Spleen (tissue), 11 donors: ENCODE measurements around the gene NFATC2. TPM values are rescaled to one million over a fixed set of nuclear protein-coding genes. Genes with fewer than 3 reads are reported as not detected.
"Not testable (repeated sequence)": the region's sequence is repeated elsewhere in the genome, so short reads cannot be mapped to it uniquely, and the experiment has no call there.

Experiments
- DNase-seq: peaks from one replicate; pipeline ENCODE4 v3.0.0-alpha.2; 2020
- H3K27ac ChIP-seq, 8 donors: fragments of 200-600 bp; sonication (generic) in 7 of 8; 1 replicate in 4 of 8; 2 replicates in 4 of 8; pipeline versions ENCODE4 v1.5.0 to v1.8.0; 2016 to 2021; ENCODE audit warnings: inconsistent platforms in 4 of 8, mild to moderate bottlenecking in 4 of 8, moderate library complexity in 1 of 8
- H3K27me3 ChIP-seq, 7 donors: fragments of 200-600 bp; sonication (generic) in 6 of 7; replicated peaks in 1 of 7; 1 replicate in 4 of 7; 2 replicates in 3 of 7; pipeline versions ENCODE4 v1.5.0 to v1.8.0; 2016 to 2021; ENCODE audit warnings: inconsistent platforms in 3 of 7, mild to moderate bottlenecking in 1 of 7
- H3K36me3 ChIP-seq, 6 donors: fragments of 200-600 bp; sonication (generic) in 5 of 6; 1 replicate in 4 of 6; 2 replicates in 2 of 6; pipeline versions ENCODE4 v1.5.0 to v1.8.0; 2016 to 2021; ENCODE audit warnings: inconsistent platforms in 2 of 6
- H3K4me1 ChIP-seq, 6 donors: fragments of 200-600 bp; sonication (generic) in 5 of 6; 1 replicate in 3 of 6; 2 replicates in 3 of 6; pipeline versions ENCODE4 v1.5.0 to v1.8.0; 2016 to 2021; ENCODE audit warnings: inconsistent platforms in 3 of 6
- H3K4me3 ChIP-seq, 8 donors: fragments of 200-600 bp; sonication (generic) in 7 of 8; 1 replicate in 4 of 8; 2 replicates in 4 of 8; pipeline versions ENCODE4 v1.5.0 to v1.8.0; 2016 to 2021; ENCODE audit warnings: inconsistent platforms in 4 of 8, mild to moderate bottlenecking in 4 of 8, moderate library complexity in 2 of 8
- H3K9me3 ChIP-seq, 8 donors: fragments of 200-600 bp; sonication (generic) in 7 of 8; 1 replicate in 4 of 8; 2 replicates in 4 of 8; pipeline versions ENCODE4 v1.5.0 to v1.8.0; 2016 to 2021; ENCODE audit warnings: inconsistent platforms in 4 of 8
- POLR2A ChIP-seq, 3 donors: fragments of 450-650 bp; IDR thresholded peaks; one replicate each; pipeline ENCODE4 v1.5.1; 2017; ENCODE audit warnings: antibody characterized with exemption in 3 of 3, mild to moderate bottlenecking in 1 of 3
- POLR2AphosphoS5 ChIP-seq, 3 donors: sonication (generic); formaldehyde crosslinking; IDR thresholded peaks; one replicate each; pipeline ENCODE4 v1.5.1; 2017; ENCODE audit warnings: antibody characterized with exemption in 3 of 3
- WGBS, 5 donors: extraction: QIAGEN DNeasy Blood & Tissue Kit in 3 of 5; methylation state at CpG; one replicate each; pipeline versions ENCODE4 v1.1.5 to v1.1.7; 2013 to 2018; 5-methylcytosine and 5-hydroxymethylcytosine counted together
- intact Hi-C: fragments of 100-400 bp; cut with DNase I; formaldehyde crosslinking; loops from one replicate; pipeline ENCODE4 v1.15.0; 2023; ENCODE audit warnings: low total_unique reads
- polyA plus RNA-seq, 3 donors: library from polyadenylated mRNA; stranded (reverse); fragments of 200-250 nt; gene quantifications; one replicate each; pipeline ENCODE4 v1.2.1, GENCODE V29; 2013
- total RNA-seq, 7 donors: library from RNA; depleted of rRNA in 3 of 7; stranded (reverse); fragments of >200 nt in 3 of 7; fragmentation: NEBNext Ultra II Directional in 4 of 7; extraction: Animal tissue kit (Norgen Biotek cat#: 25700) in 4 of 7; gene quantifications; one replicate each; pipeline versions ENCODE4 v1.1.0 to v1.2.1, GENCODE V29; 2016 to 2021
- TF ChIP-seq, protein P1 (sequence below), 11 experiments: fragments of 200-600 bp in 7 of 11; fragments of 450-650 bp in 4 of 11; sonication (generic) in 4 of 11; IDR thresholded peaks in 8 of 11; conservative IDR thresholded peaks in 3 of 11; 1 replicate in 7 of 11; 2 replicates in 4 of 11; pipeline versions ENCODE4 v1.4.0 to v1.8.0; 2016 to 2021; ENCODE audit warnings: antibody characterized with exemption in 11 of 11, inconsistent platforms in 4 of 11, mild to moderate bottlenecking in 1 of 11
- donor health status: healthy with polysubstance abuse.
- donor health status: DM: no; HTN: no; CAD: no; lungs with moderate emphysema.
- donor health status: DM: no; HTN: no; CAD: no.
- donor health status: Bipolar disorder and iron deficiency.
- donor health status: healthy.
- donor health status: DM: no; HTN: no; CAD: no.
- donor health status: DM: yes; HTN: yes; CAD: no.

Gene NFATC2
- total and polyA plus RNA-seq, 10 donors = 6.5 to 42.9 (median 34.5) TPM

DNA sequence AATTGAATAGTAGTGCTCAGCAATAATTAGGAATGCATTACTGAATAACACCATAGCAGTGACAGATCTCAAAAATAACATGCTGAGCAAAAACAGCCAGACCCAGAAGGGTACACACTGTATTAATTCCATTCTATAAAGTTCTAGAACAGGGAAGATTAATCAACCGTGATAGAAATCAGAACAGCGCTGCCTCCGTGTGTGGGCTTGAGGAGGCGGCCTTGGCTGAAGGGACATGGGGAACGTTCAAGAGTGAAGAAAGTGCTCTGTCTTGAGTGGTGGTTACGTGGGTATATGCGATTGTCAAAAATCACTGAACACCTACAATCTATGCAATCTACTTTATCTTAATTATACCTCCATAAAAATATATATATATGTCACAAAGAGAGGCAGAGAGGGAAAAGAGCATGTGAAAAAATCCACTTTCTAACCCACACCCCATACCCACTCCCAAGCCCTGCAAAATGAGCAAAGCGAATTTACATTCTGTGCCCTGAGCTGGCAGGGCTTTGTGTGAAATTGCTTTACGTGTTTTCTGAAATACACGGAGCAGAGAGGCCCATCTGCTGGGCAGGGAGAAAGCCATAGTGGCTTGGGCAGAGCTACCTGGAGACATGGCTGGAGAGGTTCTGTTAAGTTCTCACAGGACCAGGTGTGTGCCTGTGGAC lies 74.4 kb downstream of the NFATC2 start:
- Histone ChIP-seq H3K4me3 (no peak overlapping the region), H3K9me3 (no peaks in the 10 kb centered on the region), H3K36me3 (peaks cover 4 to 99% (median 35%) of the 10 kb centered on the region in 6 donors), H3K27me3 (no peaks in the 10 kb centered on the region), H3K27ac (no peak overlapping the region), H3K4me1 (peaks cover 0 to 24% (median 0%) of the 10 kb centered on the region in 6 donors)
- intact Hi-C loops = no loop called here
- TF ChIP-seq POLR2A (IDR thresholded peaks at IDR 0.05) = no peak
- 83 to 93% (median 90%) methylated on average over 10 of the region's 10 CpGs for WGBS, 5 donors
- peak; percentile 21 for DNase-seq

DNA sequence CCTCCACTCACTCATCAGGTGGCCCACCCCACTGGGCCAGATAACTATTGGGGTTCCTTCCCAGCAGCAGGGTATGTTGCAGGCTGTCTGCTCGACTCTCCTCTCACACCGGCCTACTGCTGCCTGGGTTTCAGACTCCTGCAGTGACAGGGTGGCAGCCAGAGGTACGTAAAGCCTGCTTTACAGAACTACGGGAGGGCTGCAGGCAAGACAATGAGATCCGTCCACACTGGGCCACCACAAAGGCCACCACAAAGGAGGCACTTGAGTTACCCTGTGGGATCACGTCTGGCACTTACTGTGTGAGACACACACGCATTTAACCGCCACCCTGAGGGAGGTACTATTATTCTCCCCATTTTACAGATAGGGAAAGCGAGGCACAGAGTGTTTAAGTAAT lies 78.5 kb downstream of the NFATC2 start:
- Histone ChIP-seq H3K4me3 (no peak overlapping the region), H3K36me3 (peaks cover 0 to 89% (median 15%) of the 10 kb centered on the region in 6 donors), H3K27ac (no peak overlapping the region), H3K9me3 (no peaks in the 10 kb centered on the region), H3K27me3 (no peaks in the 10 kb centered on the region), H3K4me1 (peaks cover 0 to 33% (median 15%) of the 10 kb centered on the region in 6 donors)
- intact Hi-C loops = no loop called here
- WGBS, 5 donors = 75 to 90% (median 84%) methylated on average over 9 of the region's 9 CpGs
- peak; percentile 35 for DNase-seq
- TF ChIP-seq POLR2A (IDR thresholded peaks at IDR 0.05) (no peak), POLR2AphosphoS5 (IDR thresholded peaks at IDR 0.05) (no peak)
- TF ChIP-seq, protein P1, sequence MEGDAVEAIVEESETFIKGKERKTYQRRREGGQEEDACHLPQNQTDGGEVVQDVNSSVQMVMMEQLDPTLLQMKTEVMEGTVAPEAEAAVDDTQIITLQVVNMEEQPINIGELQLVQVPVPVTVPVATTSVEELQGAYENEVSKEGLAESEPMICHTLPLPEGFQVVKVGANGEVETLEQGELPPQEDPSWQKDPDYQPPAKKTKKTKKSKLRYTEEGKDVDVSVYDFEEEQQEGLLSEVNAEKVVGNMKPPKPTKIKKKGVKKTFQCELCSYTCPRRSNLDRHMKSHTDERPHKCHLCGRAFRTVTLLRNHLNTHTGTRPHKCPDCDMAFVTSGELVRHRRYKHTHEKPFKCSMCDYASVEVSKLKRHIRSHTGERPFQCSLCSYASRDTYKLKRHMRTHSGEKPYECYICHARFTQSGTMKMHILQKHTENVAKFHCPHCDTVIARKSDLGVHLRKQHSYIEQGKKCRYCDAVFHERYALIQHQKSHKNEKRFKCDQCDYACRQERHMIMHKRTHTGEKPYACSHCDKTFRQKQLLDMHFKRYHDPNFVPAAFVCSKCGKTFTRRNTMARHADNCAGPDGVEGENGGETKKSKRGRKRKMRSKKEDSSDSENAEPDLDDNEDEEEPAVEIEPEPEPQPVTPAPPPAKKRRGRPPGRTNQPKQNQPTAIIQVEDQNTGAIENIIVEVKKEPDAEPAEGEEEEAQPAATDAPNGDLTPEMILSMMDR (IDR thresholded peaks at IDR 0.05 in 8 of 11, conservative IDR thresholded peaks at IDR 0.05 in 3 of 11) = no peak

DNA sequence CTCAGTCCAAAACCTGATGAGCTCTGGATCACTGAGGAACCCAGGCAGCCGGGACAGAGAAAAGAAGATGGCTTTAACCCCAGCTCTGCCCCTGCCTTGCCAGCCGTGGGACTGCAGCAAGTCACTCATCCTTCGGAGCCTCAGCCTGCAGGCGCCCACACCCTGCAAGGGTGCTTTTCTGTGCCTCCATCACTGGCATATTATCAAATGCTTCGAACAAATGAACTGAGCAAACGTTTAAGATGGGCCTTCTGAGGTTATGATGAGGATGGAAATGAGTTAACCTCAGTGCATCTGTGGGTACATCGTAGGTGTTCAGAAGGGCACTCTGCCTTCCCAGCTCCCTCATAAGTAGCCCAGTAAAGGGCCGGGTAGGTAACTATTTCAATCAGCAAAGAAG lies 79.0 kb downstream of the NFATC2 start:
- intact Hi-C loops = no loop called here
- Histone ChIP-seq H3K4me1 (peaks cover 0 to 36% (median 15%) of the 10 kb centered on the region in 6 donors), H3K9me3 (no peaks in the 10 kb centered on the region), H3K4me3 (no peak overlapping the region), H3K27ac (peak overlapping the region in 1 of 8 donors; percentile 14), H3K27me3 (no peaks in the 10 kb centered on the region), H3K36me3 (peaks cover 0 to 89% (median 14%) of the 10 kb centered on the region in 6 donors)
- TF ChIP-seq, protein P1 (IDR thresholded peaks at IDR 0.05 in 8 of 11, conservative IDR thresholded peaks at IDR 0.05 in 3 of 11) = no peak
- no peak for TF ChIP-seq POLR2A (IDR thresholded peaks at IDR 0.05)
- no peak for TF ChIP-seq POLR2AphosphoS5 (IDR thresholded peaks at IDR 0.05)
- WGBS, 5 donors = 75 to 91% (median 83%) methylated on average over 8 of the region's 8 CpGs
- DNase-seq = peak; percentile 47

DNA sequence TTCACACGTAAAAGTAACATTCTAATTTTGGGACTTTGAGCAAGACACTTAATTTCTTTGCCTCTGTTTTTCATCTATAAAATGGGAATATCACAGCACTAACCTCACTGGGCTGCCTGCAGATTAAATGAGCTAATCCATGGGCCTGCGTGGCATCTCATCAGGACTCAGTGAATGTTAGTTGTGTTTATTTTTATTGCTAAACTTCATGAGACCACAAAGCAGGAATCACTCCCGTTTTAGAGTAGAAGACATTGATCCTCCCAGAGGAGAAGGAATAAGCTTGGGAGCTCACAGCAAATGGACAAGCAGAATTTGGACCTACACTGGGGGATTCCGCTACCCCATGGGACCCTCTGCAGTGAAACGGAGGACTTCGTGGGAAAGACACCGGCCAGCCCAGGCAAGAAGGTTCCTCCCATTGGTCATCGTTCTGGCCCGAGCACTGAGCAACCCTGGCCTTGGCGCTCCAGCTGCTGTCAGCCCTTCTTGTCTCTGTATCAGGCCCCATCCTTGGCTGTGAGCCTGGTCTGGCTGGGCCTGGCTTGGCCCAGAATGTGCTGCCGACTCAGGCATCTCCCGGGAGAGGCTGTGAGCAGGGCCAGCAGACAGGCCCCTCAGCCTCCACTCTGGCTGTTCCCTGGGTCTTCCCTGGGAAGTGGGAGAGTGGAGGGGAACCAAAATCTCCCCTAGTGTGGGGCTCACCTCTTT lies 79.8 kb downstream of the NFATC2 start:
- peak; percentile 75 for DNase-seq
- Histone ChIP-seq H3K4me1 (peaks cover 0 to 45% (median 17%) of the 10 kb centered on the region in 6 donors), H3K4me3 (no peak overlapping the region), H3K27ac (peak overlapping the region in 1 of 8 donors; percentile 14), H3K9me3 (no peaks in the 10 kb centered on the region), H3K27me3 (no peaks in the 10 kb centered on the region), H3K36me3 (peaks cover 0 to 82% (median 10%) of the 10 kb centered on the region in 6 donors)
- intact Hi-C loops = no loop called here
- WGBS, 5 donors = 73 to 80% (median 79%) methylated on average over 9 to 12 of the region's 12 CpGs
- TF ChIP-seq, protein P1 (IDR thresholded peaks at IDR 0.05 in 8 of 11, conservative IDR thresholded peaks at IDR 0.05 in 3 of 11) = no peak
- TF ChIP-seq POLR2AphosphoS5 (IDR thresholded peaks at IDR 0.05) = peak in 2 of 3 donors; percentile 24 to 26

DNA sequence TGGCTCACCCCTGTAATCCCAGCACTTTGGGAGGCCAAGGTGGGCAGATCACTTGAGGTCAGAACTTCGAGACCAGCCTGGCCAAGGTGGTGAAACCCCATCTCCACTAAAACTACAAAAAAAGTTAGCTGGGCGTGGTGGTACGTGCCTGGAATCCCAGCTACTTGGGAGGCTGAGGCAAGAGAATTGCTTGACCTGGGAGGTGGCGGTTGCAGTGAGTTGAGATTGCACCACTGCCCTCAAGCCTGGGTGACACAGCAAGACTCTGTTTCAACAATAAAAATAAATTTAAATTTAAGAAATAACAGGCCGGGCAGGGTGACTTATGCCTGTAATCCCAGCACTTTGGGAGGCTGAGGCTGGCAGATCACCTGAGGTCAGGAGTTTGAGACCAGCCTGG lies 80.7 kb downstream of the NFATC2 start:
- peak overlapping the region in 3 of 8 donors; percentile 5 to 51 (median 34) for H3K27ac ChIP-seq
- intact Hi-C loops, H3K27me3 ChIP-seq, H3K9me3 ChIP-seq, H3K4me3 ChIP-seq: not testable (repeated sequence)
- WGBS, 5 donors = 72 to 94% (median 80%) methylated on average over 5 of the region's 5 CpGs
- peak; percentile 17 for DNase-seq
- peaks cover 0 to 77% (median 9%) of the 10 kb centered on the region in 6 donors for H3K36me3 ChIP-seq
- peaks cover 5 to 53% (median 26%) of the 10 kb centered on the region in 6 donors for H3K4me1 ChIP-seq
